HG03280 (cell line): ENCODE data around the gene CXCL13.
"Not testable (repeated sequence)": the region's sequence is repeated elsewhere in the genome, so short reads cannot be mapped to it uniquely, and the experiment has no call there.

Experiments
- ATAC-seq: cut with Tn5 transposase; IDR thresholded peaks from one replicate; pipeline ENCODE4 v1.9.1; 2021; ENCODE audit warnings: mild to moderate bottlenecking, moderate library complexity; ENCODE audit not compliant: unreplicated experiment

The CXCL13 gene

DNA sequence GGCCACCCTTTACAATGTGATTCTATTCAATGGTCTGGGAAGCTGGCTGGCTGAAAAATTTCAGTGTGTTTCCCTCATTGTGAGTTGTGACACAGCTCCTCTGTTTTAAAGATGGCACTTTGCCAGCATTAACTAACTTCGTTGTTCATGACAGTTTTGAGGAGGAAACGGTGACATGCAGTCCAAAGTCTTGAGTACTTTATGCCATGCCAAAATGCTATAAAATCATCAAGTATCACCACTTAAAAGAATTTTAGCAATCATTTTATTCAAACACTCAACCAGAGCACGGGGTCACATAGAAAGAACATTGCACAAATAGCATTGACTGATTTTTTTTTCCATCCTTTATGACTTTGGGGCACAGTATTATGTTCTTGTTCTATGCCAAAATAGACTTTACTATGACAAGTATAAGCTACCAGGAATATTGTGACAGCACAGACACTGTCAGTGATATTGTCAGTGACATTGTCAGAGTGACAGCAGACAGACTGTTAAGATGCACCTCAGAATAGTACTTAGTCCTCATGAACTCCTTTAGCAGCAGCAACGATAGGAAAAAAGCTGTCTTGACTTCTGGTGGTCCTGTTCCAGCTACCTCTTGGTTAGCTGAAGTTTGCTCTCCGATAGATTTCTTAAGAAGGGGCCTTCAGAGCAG lies 46.7 kb downstream of the CXCL13 start:
- no peak for ATAC-seq

DNA sequence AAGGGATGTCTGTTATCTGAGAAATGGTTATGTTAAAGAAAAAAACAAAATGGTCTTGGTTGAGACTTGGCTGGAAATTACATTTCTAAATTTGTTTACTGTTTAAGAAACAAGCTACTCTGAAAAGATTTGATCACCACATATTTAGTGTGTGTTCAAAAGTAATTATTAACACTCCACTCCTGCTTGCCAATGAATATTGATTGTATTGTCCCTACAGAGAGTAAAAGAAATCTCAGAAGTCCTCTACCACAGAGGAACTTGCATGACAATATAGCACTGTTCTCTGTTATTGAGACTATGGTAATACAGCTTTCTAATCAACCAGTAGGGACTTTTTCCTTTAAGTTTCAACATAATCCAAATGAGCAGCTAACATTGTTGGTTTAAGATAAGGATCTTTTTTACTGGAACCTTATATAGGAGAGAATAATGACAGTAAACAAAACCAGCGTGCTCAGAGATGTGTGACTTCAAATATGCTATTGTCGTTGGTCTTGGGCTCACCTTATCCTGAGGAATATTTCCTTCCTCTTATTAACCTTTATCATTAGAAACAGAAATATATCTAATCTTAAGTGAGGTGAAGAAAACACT lies 47.6 kb downstream of the CXCL13 start:
- ATAC-seq, result no peak

DNA sequence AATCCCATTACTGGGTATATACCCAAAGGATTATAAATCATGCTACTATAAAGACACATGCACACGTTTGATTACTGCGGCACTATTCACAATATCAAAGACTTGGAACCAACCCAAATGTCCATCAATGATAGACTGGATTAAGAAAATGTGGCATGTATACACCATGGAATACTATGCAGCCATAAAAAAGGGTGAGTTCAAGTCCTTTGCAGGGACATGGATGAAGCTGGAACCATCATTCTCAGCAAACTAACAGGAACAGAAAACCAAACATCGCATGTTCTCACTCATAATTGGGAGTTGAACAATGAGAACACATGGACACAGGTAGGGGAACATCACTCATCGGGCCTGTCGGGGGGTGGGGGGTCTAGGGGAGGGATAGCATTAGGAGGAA lies 54.7 kb downstream of the CXCL13 start:
- ATAC-seq, result not testable (repeated sequence)
